ENCODE data around the gene TTC1.
"Not testable (repeated sequence)": the region's sequence is repeated elsewhere in the genome, so short reads cannot be mapped to it uniquely, and the experiment has no call there.

The TTC1 gene

DNA sequence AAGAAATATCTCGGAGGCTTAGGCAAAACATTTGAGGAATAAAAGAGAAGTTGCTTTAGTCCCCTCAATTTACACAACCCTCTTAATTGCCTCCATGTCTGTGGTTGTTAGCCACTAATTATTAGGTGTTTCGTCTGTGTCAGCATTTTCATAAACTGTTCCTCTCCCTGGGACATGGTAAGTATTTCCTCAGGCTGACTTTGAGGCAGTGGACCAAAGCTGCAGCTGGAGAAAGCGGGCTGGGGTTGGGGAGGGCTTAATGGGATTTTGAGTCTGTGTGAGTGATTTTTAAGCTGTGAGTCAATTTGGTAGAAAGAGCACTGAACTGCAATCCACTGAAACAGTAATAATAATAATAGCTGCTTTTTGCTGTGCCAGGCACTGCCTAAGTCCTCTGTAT lies 13.0 kb upstream of the TTC1 start:
- DNase-seq (ENCODE audit: low read depth, low spot score), result no peak

DNA sequence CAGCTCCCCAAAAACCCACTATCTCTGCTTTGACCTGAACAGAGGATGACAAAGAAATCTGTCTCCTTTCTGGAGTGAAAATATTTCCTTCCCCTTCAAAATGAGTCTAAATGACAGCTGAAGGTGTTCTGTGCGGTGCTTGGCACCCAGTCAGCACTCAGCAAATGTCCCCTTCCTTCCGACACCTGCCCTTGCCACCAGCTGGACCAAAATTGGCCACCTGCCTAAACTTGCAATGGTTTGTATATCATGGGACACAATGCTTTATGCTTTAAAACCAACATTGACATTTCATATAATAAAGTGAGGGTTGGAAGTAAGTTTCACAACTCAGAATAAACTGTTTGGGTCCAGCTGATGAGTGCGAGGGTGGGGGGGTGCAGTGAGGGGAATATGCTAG lies 7.5 kb upstream of the TTC1 start:
- DNase-seq (ENCODE audit: low read depth, low spot score), result no peak

DNA sequence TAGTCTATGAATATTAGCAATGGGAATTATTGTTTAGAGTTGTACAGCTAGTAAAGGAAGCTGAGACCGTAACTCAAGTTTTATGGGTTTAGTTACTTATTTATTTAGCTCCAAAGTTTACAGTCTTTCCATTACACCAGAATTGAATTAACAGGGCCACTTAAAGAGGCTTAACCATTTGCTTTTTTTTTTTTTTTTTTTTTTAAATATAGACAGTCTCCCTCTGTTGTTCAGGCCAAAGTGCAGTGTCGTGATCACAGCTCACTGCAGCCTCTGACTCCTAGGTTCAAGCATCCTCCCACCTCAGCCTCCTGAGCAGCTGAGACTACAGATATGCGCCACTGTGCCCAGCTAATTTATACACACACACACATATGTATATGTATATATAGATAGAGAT lies 1.4 kb upstream of the TTC1 start:
- DNase-seq (ENCODE audit: low read depth, low spot score), result no peak

DNA sequence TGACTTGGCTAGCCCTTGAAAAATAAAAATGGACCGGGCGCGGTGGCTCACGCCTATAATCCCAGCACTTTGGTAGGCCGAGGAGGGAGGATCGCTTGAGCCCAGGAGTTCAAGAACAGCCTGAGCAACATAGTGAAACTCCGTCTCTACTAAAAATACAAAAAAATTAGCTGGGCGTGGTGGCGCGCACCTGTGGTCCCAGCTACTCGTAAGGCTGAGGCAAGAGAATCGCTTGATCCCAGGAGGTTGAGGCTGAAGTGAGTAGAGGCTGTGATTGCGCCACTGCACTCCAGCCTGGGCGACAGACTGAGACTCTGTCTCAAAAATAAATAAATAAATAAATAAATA lies 436 bp upstream of the TTC1 start:
- DNase-seq (ENCODE audit: low read depth, low spot score), result not testable (repeated sequence)

DNA sequence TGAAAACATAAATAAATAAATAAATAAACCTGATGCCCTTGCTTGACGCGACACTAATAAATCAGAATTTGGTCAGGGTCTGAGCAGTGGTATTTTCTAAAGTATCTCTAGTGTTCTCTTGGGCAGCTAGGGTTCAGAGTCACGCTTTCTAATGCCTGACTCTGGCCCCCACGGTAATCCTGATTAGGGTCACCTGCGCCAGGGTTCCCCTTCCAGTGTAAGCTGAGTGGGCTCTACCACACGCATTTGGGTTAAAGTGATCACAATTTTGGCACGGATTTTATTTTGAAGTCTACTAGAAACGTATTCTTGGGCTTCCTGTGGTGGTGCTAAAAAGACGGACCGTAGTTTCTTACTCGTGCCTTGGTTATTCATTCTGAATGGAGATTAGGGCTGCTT lies 651 bp downstream of the TTC1 start:
- DNase-seq (ENCODE audit: low read depth, low spot score), result no peak

DNA sequence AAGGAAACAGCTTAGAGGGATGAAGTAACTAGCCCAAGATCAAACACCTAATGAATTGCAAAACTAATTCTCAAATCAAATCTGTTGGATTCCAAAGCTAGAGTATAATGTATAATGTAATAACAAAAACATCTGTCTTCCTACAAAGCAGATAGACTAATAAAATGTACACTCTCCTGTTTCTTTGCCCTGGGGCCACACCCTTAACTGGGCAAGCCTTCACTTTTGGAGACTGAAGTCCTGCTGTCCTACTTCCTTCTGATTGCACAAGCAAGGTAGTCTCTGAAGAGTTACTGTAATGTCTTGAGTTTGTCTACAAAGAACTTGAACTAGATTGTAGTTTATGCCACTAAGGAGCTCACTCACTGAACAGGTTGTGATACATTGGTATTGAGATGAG lies 2.5 kb downstream of the TTC1 start:
- DNase-seq (ENCODE audit: low read depth, low spot score), result no peak

DNA sequence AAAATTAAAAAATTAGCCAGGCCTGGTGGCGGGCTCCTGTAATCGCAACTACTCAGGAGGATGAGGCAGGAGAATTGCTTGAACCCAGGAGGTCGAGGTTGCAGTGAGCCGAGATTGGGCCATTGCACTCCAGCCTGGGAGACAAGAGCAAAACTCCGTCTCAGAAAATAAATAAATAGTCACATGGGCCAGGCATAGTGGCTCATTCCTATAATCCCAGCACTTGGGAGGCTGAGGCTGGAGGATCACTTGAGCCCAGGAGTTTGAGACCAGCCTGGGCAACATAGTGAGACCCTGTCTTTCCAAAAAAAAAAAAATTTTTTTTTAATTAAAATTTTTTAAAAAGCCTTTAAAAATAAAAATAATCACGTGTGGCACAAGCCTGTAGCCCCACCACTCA lies 5.3 kb downstream of the TTC1 start:
- not testable (repeated sequence) for DNase-seq (ENCODE audit: low read depth, low spot score)

DNA sequence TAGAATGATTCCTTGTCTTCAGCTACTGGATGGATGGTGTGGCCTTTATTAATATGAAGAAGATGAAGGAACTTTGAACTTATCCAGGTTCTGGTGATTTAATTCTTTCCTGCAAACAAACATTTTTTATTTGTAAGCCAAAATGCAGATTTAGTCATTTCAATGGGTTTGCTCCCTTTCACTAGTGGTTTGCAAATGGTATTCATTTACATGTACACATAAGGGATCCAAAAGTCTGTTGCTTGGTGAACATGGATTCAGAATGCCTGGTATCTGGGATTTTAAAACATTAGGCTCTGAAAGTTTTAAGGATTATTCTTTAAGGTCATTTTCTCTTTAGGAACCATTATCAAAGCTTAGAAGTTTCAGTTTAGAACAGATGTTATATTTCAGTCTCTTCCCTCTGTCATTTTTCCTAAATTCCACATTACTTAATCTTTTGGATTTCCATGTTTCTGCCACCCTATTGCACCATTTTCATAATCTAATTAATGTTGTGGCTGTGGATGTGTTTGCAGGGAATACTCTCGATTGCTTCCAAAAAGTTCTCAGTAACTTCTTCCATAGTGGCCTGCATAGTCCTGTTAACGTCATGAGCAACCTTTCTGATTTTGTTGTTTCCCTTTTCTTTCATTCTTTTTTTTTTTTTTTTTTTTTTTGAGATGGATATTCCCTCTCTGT lies 10.1 kb downstream of the TTC1 start:
- DNase-seq (ENCODE audit: low read depth, low spot score), result no peak

DNA sequence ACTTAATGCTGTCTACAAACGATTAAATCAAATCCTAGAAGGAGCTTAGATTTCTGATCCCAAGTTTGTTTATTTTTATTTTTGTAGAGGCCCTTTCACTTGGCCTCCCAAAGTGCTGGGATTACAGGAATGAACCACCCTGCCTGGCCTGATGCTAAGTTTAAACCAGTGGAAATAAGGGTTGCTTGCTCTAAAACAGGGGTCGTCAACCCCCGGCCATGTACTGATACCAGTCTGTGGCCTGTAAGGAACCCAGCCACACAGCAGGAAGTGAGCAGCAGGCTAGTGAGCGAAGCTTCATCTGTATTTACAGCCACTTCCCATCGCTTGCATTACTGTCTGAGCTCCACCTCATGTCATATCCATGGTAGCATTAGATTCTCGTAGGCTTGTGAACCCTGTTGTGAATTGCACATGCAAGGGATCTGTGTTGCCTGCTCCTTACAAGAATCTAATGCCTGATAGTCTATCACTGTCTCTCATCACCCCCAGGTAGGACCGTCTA lies 11.4 kb downstream of the TTC1 start:
- no peak for DNase-seq (ENCODE audit: low read depth, low spot score)

DNA sequence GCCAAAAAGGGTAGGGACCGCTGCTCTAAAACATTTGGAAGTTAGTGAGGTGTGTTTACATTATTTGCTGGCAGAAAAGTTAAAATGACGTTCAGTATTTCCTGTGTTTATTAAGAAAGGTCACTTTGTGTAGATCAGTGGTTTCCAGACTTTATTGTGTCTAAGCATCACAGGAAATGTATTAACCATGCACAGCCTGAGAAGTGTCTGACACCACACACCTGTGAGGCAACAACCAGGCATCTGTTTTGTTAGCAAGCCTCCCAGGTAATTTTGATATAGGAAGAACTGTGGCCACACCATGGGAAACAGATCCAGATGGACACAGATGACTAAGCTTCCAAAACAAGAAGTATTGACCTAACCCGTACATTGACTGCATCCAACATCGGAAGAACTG lies 12.0 kb downstream of the TTC1 start:
- DNase-seq (ENCODE audit: low read depth, low spot score), result no peak

DNA sequence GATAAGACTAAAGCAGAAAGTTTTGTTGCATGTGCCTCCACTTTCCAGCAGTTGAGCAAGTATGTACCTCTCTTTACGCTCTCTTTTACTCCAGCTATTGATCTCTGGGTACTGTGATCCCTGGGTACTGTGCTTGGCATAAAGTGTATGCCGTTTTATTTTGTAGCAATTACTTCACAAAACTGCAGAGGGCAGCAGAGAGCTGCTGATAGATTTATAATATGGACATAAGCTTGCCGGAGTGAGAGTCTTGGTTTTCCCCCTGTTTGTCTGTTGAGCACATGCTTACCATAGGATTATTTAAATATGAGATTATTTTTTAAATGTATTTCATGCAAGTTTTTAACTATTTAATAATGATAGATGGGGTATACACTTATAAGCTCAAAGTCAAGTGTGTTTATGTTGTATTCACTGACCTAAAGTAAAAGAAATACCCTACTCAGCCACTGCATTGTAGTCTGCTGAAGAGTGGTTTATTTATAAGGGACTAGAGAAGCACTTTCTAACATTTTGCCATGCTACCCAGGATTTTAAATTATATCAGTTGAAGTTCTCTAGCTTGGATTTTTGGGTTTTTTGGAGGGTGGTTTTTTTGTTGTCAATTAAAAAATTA lies 13.0 kb downstream of the TTC1 start:
- peak; percentile 12 for DNase-seq (ENCODE audit: low read depth, low spot score)

DNA sequence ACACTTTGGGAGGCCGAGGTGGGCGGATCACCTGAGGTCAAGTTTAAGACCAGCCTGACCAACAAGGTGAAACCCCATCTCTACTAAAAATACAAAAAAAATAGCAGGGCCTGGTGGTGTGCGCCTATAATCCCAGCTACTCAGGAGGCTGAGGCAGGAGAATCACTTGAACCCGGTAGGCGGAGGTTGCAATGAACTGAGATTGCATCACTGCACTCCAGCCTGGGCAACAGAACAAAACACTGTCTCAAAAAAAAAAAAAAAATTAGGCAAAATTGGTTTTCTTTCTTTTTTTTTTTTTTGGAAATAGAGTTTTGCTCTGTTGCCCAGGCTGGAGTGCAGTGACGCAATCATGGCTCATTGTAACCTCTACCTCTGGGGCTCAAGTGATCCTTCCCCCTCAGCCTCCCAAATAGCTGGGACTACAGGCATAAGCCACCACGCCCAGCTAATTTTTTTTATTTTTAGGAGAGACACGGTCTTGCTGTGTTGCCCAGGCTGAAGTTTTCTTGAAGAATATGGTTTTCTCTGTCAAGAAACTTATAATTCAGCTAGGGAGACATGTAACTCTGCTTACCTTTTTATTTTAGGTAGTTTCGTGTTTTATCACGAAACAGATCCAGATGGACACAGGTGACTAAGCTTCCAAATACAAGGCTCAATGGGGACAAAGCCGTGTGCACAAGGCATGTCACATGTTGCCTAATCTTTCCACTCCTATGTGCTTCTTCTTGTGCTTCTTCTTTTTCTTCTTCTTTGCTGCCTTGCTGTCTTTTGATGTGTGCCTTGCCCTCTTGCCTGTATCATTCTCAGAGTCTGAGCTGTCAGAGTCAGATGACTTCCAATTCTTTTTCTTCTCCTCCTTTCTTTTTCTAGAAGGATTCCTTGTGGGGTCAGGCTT lies 14.3 kb downstream of the TTC1 start:
- no peak for DNase-seq (ENCODE audit: low read depth, low spot score)

DNA sequence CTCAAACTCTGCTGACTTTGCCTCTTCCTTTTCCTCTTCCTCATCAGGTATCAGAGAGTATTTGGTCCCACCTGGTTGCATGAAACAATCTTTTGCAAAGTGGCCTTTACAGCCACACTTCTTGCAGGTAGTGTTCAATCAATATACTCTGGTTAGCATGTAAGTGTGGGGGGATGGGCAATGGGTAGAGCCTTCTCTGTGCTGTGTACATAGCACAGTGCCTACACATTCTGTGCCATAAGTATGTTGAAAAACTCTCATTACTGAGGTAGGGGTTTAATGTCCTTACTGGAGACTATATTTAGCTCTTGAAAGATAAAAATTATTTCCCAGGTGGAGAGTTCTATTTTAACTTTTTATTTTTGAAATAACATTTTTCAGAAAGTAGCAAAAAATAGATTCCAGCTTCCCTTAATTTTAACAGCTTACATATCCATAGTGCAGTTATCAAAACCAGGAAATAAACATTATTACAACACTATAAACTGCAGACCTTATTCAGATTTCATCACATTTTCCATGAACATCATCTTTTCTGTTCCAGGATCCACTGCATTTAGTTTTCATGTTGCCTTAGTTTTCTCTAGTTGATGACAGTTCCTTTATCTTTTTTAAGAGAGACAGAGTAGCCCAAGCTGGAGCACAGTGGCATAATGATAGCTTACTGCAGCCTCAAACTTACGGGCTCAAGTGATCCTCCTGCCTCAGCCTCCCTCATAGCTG lies 15.1 kb downstream of the TTC1 start:
- no peak for DNase-seq (ENCODE audit: low read depth, low spot score)

DNA sequence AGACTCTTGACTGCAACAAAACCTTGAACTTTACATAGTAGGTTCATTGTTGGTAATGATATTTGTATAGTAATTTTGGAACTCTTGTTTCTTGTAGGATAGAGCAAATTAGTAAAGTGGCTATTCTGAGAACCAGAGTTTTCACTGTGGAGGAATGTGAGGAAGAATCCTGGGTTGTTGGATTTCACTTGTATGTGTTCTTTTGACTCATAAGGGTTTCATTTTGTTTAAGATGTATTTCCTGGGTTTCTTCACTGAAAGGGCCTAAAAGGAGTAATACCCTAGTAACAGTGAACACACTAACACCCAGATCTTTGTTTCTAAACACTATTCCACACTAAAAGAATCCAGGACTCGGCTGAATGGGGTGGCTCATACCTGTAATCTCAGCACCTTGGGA lies 20.1 kb downstream of the TTC1 start:
- DNase-seq (ENCODE audit: low read depth, low spot score), result no peak

DNA sequence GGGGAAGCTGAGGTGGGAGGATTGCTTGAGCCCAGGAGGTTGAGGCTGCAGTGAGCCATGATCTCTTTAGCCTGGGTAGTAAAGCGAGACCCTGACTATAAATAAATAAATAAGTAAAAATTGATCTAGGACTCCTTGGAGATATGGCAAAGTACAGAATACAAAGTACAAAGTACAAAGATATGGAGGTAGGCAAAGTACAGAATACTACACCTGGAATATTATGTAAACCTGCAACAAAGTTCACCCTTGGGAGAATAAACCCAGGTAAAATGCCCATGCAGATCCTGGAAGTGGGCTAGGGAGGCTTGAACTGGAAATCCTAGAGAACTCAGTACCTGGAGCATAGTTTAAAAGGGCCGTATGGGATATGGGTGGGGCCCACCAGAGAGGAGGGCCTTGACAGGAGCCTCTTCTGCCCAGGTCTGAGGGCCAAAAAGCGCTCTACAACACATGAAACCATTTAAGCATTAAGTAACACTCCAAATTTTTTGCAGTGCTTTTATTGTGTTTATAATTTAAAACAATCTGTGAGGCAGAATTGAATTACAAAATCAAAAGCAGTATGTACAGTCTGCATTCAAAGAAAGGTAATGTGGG lies 20.7 kb downstream of the TTC1 start:
- DNase-seq (ENCODE audit: low read depth, low spot score), result no peak

DNA sequence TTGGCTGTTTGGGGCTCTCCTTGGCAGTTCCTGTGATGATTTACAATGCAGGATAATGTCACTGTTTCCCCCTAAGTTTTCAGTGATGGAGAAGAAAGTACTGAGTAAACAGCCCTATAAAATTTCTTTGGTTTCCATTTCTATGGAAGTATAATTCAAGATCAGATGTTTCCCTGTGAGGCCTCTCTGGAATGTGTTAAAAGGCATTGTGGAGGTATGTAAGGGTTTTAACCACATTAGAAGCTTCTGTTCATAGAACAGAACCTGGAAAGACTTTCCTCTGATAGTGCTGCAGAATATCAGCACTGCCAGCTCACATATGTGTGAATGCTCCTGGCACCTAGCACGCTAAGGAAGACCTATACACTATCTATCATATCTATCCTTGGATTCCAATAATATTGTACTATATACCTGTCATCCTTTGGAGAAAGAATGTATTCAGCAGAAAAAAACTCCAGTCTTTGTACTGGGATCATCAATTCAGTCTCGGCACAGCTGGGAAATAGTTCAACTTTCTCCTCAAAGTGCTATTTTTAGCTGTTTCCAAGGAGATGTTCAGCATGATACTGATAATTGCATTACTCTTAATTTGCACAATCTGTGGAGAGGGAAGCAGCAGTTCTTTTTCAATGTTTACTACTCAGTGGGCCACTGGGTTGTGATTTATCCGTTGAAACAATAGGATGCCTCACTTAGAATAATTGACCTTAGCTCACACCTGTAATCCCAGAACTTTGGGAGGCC lies 21.9 kb downstream of the TTC1 start:
- DNase-seq (ENCODE audit: low read depth, low spot score), result no peak

DNA sequence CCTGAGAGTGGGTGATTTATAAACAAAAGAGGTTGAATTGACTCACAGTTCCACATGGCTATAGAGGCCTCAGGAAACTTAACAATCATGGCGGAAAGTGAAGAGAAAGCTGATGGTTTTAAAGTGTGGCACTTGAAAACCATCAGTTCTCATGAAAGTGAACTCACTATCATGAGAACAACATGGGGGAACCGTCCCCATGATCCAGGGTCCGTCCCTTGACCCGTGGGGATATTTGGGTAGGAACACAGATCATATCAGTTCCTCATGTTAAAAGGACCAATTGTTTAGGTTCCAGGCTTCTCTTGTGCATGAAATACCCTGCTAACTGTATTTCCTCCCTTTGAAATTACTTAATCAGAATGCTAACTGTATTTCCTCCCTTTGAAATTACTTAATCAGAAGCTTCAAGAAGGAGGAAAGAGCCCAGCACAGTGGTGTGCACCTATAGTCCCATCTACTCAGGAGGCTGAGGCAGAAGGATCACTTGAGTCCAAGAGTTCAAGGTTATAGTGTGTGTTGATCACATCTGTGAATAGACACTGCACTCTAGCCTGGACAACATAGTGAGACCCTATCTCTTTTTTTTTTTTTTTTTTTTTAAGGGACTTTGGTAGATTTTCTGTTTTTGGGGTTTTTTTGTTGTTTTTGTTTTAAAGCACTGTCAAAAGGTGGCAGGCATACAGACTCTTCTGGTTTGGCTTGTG lies 24.8 kb downstream of the TTC1 start:
- DNase-seq (ENCODE audit: low read depth, low spot score), result no peak

DNA sequence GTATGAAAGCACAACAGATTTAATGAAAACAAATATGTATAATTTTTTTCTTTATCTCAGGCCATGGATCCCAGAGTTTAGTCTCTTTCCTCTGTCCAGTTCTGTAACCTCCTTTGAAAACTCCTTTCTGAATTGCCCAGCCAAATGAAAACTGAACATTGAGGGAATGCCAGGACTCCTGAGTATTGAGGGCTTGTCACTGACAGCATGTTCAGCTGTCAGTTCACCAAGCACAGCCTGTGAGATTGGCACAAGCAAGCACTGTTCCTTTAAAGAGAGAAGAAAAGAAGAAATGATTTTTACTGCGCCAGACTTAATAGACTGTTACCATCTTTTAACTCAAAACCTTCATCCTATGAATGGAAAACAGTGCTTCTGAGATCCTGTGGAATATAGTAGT lies 27.3 kb downstream of the TTC1 start:
- DNase-seq (ENCODE audit: low read depth, low spot score), result no peak

DNA sequence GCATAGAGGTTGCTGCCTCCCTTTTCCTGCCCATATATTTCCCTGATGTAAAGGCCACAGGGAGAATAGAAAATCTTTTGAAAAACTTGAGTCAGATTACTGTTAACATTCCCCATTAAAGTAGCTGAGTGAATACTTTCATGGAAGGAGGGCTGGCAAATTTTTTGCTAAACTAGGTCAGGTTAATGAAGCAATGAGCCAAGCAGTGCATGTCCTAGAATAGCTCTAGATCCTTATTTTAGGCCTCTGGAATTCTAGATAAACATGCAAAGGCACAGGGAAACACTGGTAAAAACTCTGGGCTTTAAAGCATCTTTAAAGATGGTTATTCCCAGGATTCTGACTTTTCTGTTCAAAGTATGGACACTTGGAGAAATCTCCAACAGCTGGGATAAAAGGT lies 27.9 kb downstream of the TTC1 start:
- DNase-seq (ENCODE audit: low read depth, low spot score), result no peak

DNA sequence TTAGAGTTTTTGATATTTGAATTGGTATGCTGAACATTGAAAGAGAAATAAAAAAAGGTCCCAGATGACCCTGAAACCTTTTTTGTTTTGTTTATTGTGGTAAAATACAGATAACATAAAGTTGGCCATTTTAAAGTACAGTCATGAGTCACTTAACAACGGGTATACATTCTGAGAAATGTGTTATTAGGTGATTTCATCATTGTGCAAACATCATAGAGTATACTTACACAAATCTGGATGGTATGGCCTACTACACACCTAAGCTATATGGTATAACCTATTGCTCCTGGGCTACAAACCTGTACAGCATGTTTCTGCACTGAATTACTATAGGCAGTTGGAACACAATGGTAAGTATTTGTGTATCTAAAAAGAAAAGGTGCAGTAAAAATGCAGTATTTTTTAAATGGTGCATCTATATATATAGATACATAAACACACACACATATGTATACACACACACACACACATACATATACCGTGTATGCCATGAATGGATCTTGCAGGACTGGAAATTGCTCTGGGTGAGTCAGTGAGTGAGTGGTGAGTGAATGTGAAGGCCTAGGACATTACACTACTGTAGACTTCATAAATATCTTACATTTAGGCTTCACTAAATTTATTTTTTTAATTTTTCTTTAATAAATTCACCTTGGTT lies 31.0 kb downstream of the TTC1 start:
- DNase-seq (ENCODE audit: low read depth, low spot score), result no peak
